ENCODE data around the gene CASS4. TPM values are rescaled to one million over a fixed set of nuclear protein-coding genes. Genes with fewer than 3 reads are reported as not detected.

CASS4 gene
- total RNA-seq, 2 donors from 2014 or later, result 0.59 to 1.2 TPM

GRCh38 chr20:56420028-56420427 is 8.0 kb downstream of the CASS4 start:
- Histone ChIP-seq H3K4me3 (no peak overlapping the region), H3K27ac (no peak overlapping the region), H3K27me3 (replicated peaks; ENCODE audit: insufficient read depth) (no peaks in the 10 kb centered on the region), H3K9me3 (no peaks in the 10 kb centered on the region), H3K36me3 (no peaks in the 10 kb centered on the region), H3K4me1 (replicated peaks) (no peaks in the 10 kb centered on the region)
- intact Hi-C loops (cut with DNase I), result no loop called here
- DNase-seq (ENCODE audit: low spot score), result no peak
- 73% methylated on average over 2 of the region's 2 CpGs for WGBS
- TF ChIP-seq POLR2AphosphoS5 (IDR thresholded peaks at IDR 0.05) (no peak), CTCF (IDR thresholded peaks at IDR 0.05) (no peak), POLR2A (IDR thresholded peaks at IDR 0.05) (no peak)

GRCh38 chr20:56420940-56421688 is 9.1 kb downstream of the CASS4 start:
- no peaks in the 10 kb centered on the region for H3K27me3 ChIP-seq (replicated peaks; ENCODE audit: insufficient read depth)
- WGBS, result 80% methylated on average over 11 of the region's 11 CpGs
- H3K27ac ChIP-seq, result no peak overlapping the region
- no peak for DNase-seq (ENCODE audit: low spot score)
- H3K4me1 ChIP-seq (replicated peaks), result no peaks in the 10 kb centered on the region
- TF ChIP-seq POLR2A (IDR thresholded peaks at IDR 0.05) (no peak), POLR2AphosphoS5 (IDR thresholded peaks at IDR 0.05) (no peak), CTCF (IDR thresholded peaks at IDR 0.05) (no peak)
- H3K4me3 ChIP-seq, result no peak overlapping the region
- H3K9me3 ChIP-seq, result no peaks in the 10 kb centered on the region
- H3K36me3 ChIP-seq, result no peaks in the 10 kb centered on the region
- intact Hi-C loops (cut with DNase I), result no loop called here

- Histone ChIP-seq H3K4me3 (no peak overlapping the region), H3K4me1 (replicated peaks) (no peaks in the 10 kb centered on the region), H3K27me3 (replicated peaks; ENCODE audit: insufficient read depth) (no peaks in the 10 kb centered on the region), H3K9me3 (no peaks in the 10 kb centered on the region), H3K27ac (no peak overlapping the region), H3K36me3 (no peaks in the 10 kb centered on the region)
- intact Hi-C loops (cut with DNase I), result no loop called here
- no peak for DNase-seq (ENCODE audit: low spot score)
- WGBS, result 80% methylated on average over 9 of the region's 9 CpGs
- TF ChIP-seq CTCF (IDR thresholded peaks at IDR 0.05) (no peak), POLR2A (IDR thresholded peaks at IDR 0.05) (no peak), POLR2AphosphoS5 (IDR thresholded peaks at IDR 0.05) (no peak)
These were observed 10.2 kb downstream of the CASS4 start for GRCh38 chr20:56422076-56422823.

GRCh38 chr20:56422824-56423189 is 10.7 kb downstream of the CASS4 start:
- no peak for TF ChIP-seq POLR2AphosphoS5 (IDR thresholded peaks at IDR 0.05)
- TF ChIP-seq POLR2A (IDR thresholded peaks at IDR 0.05), result no peak
- TF ChIP-seq CTCF (IDR thresholded peaks at IDR 0.05), result no peak
- Histone ChIP-seq H3K9me3 (no peaks in the 10 kb centered on the region), H3K27me3 (replicated peaks; ENCODE audit: insufficient read depth) (no peaks in the 10 kb centered on the region), H3K36me3 (no peaks in the 10 kb centered on the region), H3K4me1 (replicated peaks) (no peaks in the 10 kb centered on the region), H3K4me3 (no peak overlapping the region), H3K27ac (no peak overlapping the region)
- intact Hi-C loops (cut with DNase I), result no loop called here
- no peak for DNase-seq (ENCODE audit: low spot score)
- 60% methylated on average over 4 of the region's 4 CpGs for WGBS
